GM19463 (cell line): ENCODE results near the gene SP140.

Experiments used
- ATAC-seq: cut with Tn5 transposase; IDR thresholded peaks from one replicate; pipeline ENCODE4 v1.9.1; 2021; ENCODE audit warnings: mild to moderate bottlenecking, moderate library complexity; ENCODE audit not compliant: unreplicated experiment

SP140 gene

DNA sequence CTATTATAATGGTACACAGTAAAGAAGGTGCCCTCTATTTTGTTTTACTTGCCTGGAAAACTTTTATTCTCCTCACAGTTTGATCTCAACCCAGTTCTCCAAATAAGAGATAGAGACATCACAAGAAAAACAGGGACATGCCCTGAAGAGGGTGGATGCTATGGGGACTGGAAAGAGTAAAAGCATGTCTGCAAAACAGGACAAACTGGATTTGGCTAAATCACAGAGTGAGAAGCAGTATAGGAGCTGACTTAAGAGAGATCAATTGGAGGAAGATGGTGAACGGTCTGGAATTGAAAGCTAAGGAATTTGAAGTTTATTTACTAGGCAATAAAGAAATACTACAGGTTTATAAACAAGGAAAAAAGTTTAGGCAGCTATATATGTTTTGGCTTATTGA, 134.5 kb downstream of the SP140 start:
- ATAC-seq, result no peak

DNA sequence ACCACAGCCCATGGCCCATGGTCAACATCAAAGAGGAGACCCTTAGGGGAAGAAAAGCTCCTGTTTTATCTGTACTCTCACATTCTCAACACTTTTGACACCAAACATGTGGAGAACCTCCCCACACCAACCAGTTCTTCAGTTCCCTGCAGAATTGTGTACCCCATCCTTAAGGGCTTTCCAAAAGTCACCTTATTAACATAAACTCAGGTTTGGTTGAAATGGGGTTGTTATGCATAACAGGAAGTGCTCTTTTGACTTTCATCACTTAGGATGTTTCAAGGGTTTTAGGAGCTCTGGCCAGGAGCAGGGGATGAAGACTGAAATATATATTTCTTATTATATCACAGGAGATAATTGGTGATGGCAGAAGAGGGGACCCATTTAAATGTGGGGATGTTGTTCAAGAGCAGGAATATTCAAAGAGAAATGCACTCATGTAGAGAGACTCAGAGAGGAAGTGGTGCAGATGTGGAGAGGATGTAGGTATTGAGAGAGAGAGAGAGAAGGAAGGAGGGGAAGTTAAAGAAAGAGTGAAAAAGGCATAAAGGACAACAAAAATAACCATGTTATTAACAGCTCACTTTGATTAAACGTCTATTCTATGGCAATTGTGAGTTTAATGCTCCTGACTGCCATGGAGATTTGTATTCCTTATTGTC, 136.6 kb downstream of the SP140 start:
- ATAC-seq, result no peak
